Lung (tissue), 12 donors: ENCODE data around the gene RIPK4. TPM values are rescaled to one million over a fixed set of nuclear protein-coding genes. Genes with fewer than 3 reads are reported as not detected.

Experiments
- ATAC-seq: fragments of 200-7000 bp; cut with Tn5 transposase; one replicate; pipeline ENCODE4 v1.9.1; 2020; ENCODE audit warnings: moderate number of reproducible peaks; ENCODE audit not compliant: insufficient read depth, low FRiP score
- DNase-seq, 3 donors: peaks; one replicate each; pipeline ENCODE4 v3.0.0-alpha.2; 2013 to 2017
- H3K27ac ChIP-seq, 2 donors: one replicate each; pipeline ENCODE4 v1.5.1; 2013; ENCODE audit warnings: mild to moderate bottlenecking in 2 of 2, moderate library complexity in 2 of 2, control low read depth in 1 of 2, inconsistent platforms in 1 of 2, low read depth in 1 of 2, low read length in 1 of 2
- H3K27me3 ChIP-seq, 3 donors: one replicate each; pipeline ENCODE4 v1.5.1; 2013; ENCODE audit warnings: low read length in 2 of 3; ENCODE audit not compliant: control insufficient read depth in 3 of 3, insufficient read depth in 3 of 3
- H3K36me3 ChIP-seq, 4 donors: one replicate each; pipeline ENCODE4 v1.5.1; 2013; ENCODE audit warnings: low read length in 4 of 4, mild to moderate bottlenecking in 1 of 4, moderate library complexity in 1 of 4; ENCODE audit not compliant: control insufficient read depth in 4 of 4, insufficient read depth in 4 of 4
- H3K4me1 ChIP-seq, 5 donors: one replicate each; pipeline ENCODE4 v1.5.1; 2013; ENCODE audit warnings: low read length in 5 of 5, mild to moderate bottlenecking in 2 of 5, moderate library complexity in 1 of 5; ENCODE audit not compliant: control insufficient read depth in 5 of 5, insufficient read depth in 5 of 5
- H3K4me3 ChIP-seq: one replicate; pipeline ENCODE4 v1.5.1; 2013; ENCODE audit warnings: mild to moderate bottlenecking, control low read depth, moderate library complexity
- H3K9ac ChIP-seq, 2 donors: one replicate each; pipeline ENCODE4 v1.5.1; 2013; ENCODE audit warnings: low read length in 2 of 2, control low read depth in 1 of 2; ENCODE audit not compliant: insufficient read depth in 1 of 2
- H3K9me3 ChIP-seq, 4 donors: one replicate each; pipeline ENCODE4 v1.5.1; 2013; ENCODE audit warnings: low read length in 3 of 4, mild to moderate bottlenecking in 1 of 4, moderate library complexity in 1 of 4; ENCODE audit not compliant: control insufficient read depth in 4 of 4, insufficient read depth in 3 of 4
- CTCF ChIP-seq: IDR thresholded peaks from 2 replicates; pipeline ENCODE4 v1.5.1; 2012; ENCODE audit warnings: mild to moderate bottlenecking; ENCODE audit errors: control extremely low read depth, extremely low read depth
- WGBS, 2 donors: extraction: QIAGEN DNeasy Blood & Tissue Kit; methylation state at CpG; one replicate each; pipeline ENCODE4 v1.1.7; 2013; 5-methylcytosine and 5-hydroxymethylcytosine counted together
- polyA plus RNA-seq, 2 donors: library from polyadenylated mRNA; stranded (reverse); fragments of 200-250 nt; gene quantifications; one replicate each; pipeline ENCODE4 v1.2.1, GENCODE V29; 2013
- total RNA-seq, 2 donors: library from RNA; depleted of rRNA in 1 of 2; stranded (reverse); fragments of >200 nt in 1 of 2; gene quantifications; one replicate each; pipeline ENCODE4 v1.2.1, GENCODE V29; 2014 to 2021
- donor health status: control.
- donor health status: control.
- donor health status: Bipolar disorder and iron deficiency.
- donor health status: healthy.
- donor health status: DM: yes; HTN: yes; CAD: no.

RIPK4 gene
- total and polyA plus RNA-seq, 4 donors = 5.0 to 21.6 (median 9.1) TPM

GRCh38 chr21:41779659-41780058, 12.8 kb upstream of the RIPK4 start:
- H3K27ac ChIP-seq = no peak overlapping the region
- peaks cover 0 to 3% (median 0%) of the 10 kb centered on the region in 5 donors for H3K4me1 ChIP-seq
- no peaks in the 10 kb centered on the region for H3K36me3 ChIP-seq
- 41 to 66% methylated on average over 5 of the region's 5 CpGs for WGBS, 2 donors
- no peak for TF ChIP-seq CTCF
- H3K4me3 ChIP-seq = no peak overlapping the region
- no peak overlapping the region for H3K9ac ChIP-seq
- DNase-seq = no peak
- no peaks in the 10 kb centered on the region for H3K9me3 ChIP-seq
- H3K27me3 ChIP-seq = peaks cover 0 to 29% (median 26%) of the 10 kb centered on the region in 3 donors
- no peak for ATAC-seq

- H3K9me3 ChIP-seq = no peaks in the 10 kb centered on the region
- no peaks in the 10 kb centered on the region for H3K36me3 ChIP-seq
- H3K4me3 ChIP-seq = no peak overlapping the region
- H3K4me1 ChIP-seq = peaks cover 0 to 3% (median 0%) of the 10 kb centered on the region in 5 donors
- no peak for TF ChIP-seq CTCF
- peaks cover 0 to 32% (median 29%) of the 10 kb centered on the region in 3 donors for H3K27me3 ChIP-seq
- WGBS, 2 donors = 19 to 24% methylated on average over 16 of the region's 16 CpGs
- ATAC-seq (no peak), DNase-seq (peak in 2 of 3 donors; percentile 25 to 37)
- H3K9ac ChIP-seq = no peak overlapping the region
- no peak overlapping the region for H3K27ac ChIP-seq
Observed at GRCh38 chr21:41778930-41779600, 12.2 kb upstream of the RIPK4 start.

- WGBS, 2 donors = 21 to 36% methylated on average over 42 to 45 of the region's 45 CpGs
- Histone ChIP-seq H3K9ac (no peak overlapping the region), H3K4me3 (no peak overlapping the region), H3K27ac (no peak overlapping the region), H3K9me3 (no peaks in the 10 kb centered on the region), H3K4me1 (peaks cover 0 to 3% (median 0%) of the 10 kb centered on the region in 5 donors), H3K36me3 (no peaks in the 10 kb centered on the region), H3K27me3 (peaks cover 0 to 38% (median 36%) of the 10 kb centered on the region in 3 donors)
- peak; percentile 81 for TF ChIP-seq CTCF
- DNase-seq = peak; percentile 86 to 91 (median 89)
- ATAC-seq = peak; percentile 82
Observed at GRCh38 chr21:41777951-41778815, 11.3 kb upstream of the RIPK4 start.
